Measurements from ENCODE around the gene TEX19.

The TEX19 gene

DNA sequence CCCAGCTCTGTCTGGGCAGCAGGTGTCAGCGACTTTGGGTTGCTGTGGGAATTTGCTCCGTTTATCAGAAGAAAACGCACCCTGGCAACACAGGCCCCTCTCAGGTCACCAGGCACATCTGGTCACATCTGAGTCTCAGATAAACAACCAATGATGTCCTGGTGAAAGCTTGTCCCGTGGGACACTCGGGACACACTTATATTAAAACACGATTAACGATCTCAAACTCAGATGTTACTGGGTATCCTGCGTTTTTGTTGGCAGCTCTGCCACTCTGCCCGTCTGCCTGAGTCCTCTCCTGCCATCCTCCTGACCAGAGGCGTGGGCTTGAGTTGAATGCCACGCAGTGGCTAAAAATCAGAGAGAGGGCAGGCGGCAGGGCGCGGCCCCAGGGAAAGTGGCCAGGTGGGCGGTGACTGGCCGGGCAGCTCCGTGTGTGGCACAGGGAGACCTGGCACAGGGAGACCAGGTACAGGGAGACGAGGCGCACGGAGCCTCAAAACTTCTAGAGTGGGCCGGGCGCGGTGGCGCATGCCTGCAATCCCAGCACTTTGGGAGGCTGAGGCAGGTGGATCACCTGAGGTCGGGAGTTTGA, 27.6 kb upstream of the TEX19 start:
- TF ChIP-seq, protein P1, sequence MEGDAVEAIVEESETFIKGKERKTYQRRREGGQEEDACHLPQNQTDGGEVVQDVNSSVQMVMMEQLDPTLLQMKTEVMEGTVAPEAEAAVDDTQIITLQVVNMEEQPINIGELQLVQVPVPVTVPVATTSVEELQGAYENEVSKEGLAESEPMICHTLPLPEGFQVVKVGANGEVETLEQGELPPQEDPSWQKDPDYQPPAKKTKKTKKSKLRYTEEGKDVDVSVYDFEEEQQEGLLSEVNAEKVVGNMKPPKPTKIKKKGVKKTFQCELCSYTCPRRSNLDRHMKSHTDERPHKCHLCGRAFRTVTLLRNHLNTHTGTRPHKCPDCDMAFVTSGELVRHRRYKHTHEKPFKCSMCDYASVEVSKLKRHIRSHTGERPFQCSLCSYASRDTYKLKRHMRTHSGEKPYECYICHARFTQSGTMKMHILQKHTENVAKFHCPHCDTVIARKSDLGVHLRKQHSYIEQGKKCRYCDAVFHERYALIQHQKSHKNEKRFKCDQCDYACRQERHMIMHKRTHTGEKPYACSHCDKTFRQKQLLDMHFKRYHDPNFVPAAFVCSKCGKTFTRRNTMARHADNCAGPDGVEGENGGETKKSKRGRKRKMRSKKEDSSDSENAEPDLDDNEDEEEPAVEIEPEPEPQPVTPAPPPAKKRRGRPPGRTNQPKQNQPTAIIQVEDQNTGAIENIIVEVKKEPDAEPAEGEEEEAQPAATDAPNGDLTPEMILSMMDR (IDR thresholded peaks at IDR 0.05; ENCODE audit: control extremely low read depth, extremely low read depth, low read depth, missing control alignments): no peak
- ChIA-PET POLR2A (no interaction called here), CTCF (no interaction called here)
- no peak for DNase-seq (ENCODE audit: extremely low spot score)

DNA sequence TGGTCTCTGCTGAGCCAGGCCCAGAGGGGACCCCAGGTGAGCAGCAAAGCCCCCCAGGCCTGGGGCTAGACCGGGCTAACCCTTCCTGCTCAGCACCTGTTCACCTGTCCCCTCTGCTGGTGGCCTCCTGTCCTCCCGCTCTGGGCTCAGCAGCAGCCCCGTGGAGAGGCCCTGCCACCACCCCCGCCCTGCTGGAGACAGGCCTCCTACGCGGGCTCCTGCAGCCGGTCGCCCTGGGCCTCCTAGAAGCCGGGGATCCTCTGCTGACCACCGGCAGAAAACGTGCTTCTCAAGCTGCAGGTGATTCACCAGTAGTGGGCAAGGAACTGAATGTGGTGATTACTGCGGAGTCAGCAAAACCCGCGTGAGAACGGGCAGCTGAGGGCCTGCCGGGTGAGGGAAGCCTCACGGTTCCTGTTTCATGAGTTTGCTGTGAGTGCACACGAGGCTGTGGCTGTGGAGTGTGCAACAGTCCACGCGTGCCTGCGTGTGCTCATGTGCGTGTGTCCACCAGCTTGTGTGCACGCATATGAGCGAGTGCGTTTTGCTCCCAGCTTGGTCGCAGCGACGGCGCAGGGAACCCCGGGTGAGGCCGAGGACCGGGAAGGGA, 26.3 kb upstream of the TEX19 start:
- TF ChIP-seq, protein P1 (IDR thresholded peaks at IDR 0.05; ENCODE audit: control extremely low read depth, extremely low read depth, low read depth, missing control alignments): no peak
- POLR2A ChIA-PET: interaction anchor here (0.5 kb wide), 1 partner anchor 37 kb away, joined by 4 read pairs; no protein-coding TSS in a partner anchor
- DNase-seq (ENCODE audit: extremely low spot score): no peak
- CTCF ChIA-PET: interaction anchor here (0.8 to 1.5 kb wide), 3 partner anchors 11 to 18 kb away, joined by 3 to 4 read pairs (median 4); no protein-coding TSS in a partner anchor

DNA sequence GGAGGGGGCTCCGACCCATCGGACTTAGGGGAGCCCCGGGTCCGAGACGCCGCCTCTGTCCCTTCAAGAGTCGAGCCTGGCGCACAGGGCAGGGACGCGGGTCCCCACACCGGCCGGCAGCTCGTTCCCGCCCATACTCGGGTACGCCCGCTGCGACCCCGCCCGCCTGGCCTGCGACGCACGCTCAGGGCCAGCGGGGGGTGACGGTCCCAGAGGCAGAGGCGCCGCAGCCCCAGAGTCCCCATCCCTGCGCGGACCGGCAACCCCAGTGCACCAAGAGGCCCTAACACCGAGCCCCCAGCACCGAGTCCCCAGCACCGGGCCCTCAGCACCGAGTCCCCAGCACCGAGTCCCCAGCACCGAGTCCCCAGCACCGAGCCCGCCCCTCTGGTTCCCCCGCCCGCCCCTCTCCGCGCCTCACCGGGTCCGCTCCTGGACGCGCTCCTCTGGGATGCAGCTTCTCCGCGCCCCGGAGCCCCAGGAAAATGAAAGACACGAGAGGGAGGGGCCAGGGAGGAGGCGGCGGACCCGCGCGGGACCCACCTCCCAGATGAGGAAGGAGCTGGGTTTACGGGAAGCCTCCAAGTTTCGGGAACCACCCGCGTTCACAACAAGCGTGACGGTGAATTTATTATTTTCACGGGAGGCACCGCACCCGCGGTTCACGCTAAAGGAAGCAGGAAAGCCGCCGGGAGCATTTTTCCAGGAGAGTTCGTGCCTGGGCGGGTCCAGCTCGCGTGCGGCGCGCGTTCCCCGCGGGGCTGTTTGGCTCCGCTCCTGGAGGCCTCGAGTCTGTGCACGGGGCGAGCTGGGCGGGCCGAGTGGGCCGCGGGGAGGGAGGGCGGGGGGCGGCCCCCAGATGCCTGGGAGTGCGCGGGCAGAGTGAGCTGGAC, 25.5 kb upstream of the TEX19 start, which contains the start of gene SECTM1:
SECTM1 (minus strand) TSS at position 488 of the 893 bp plus-strand sequence. CDS start 6,526 bp downstream, outside the sequence.
- DNase-seq (ENCODE audit: extremely low spot score): no peak
- POLR2A ChIA-PET: no interaction called here
- TF ChIP-seq, protein P1 (IDR thresholded peaks at IDR 0.05; ENCODE audit: control extremely low read depth, extremely low read depth, low read depth, missing control alignments): no peak
- CTCF ChIA-PET: interaction anchor here (0.8 to 1.7 kb wide), 6 partner anchors 11 to 32 kb away, joined by 3 to 6 read pairs (median 4); no protein-coding TSS in a partner anchor

DNA sequence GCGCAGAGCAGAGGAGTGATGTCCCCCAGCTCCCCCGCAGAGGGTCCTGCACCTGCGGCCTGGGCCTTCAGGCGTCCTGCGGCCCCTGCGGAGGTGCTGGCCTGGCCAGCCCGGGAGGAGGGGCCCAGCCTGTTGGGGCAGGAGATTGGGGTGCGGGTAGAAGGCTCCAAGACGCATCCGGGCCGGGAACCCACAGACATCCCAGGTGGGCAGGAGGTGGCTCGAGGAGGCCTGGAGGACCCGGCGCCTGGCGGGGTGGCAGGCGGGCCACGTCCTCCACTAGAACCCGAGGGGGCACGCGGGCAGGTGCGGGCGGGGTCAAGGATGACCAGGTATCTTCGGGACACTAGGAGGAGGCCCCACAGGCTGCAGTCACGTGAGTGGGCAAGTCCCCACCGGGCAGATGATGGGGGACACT, 24.8 kb upstream of the TEX19 start:
- ChIA-PET POLR2A (no interaction called here), CTCF (interaction anchor here (1.3 to 1.7 kb wide), 4 partner anchors 10 to 33 kb away, joined by 3 to 6 read pairs (median 4); no protein-coding TSS in a partner anchor)
- TF ChIP-seq, protein P1 (IDR thresholded peaks at IDR 0.05; ENCODE audit: control extremely low read depth, extremely low read depth, low read depth, missing control alignments): no peak
- no peak for DNase-seq (ENCODE audit: extremely low spot score)

DNA sequence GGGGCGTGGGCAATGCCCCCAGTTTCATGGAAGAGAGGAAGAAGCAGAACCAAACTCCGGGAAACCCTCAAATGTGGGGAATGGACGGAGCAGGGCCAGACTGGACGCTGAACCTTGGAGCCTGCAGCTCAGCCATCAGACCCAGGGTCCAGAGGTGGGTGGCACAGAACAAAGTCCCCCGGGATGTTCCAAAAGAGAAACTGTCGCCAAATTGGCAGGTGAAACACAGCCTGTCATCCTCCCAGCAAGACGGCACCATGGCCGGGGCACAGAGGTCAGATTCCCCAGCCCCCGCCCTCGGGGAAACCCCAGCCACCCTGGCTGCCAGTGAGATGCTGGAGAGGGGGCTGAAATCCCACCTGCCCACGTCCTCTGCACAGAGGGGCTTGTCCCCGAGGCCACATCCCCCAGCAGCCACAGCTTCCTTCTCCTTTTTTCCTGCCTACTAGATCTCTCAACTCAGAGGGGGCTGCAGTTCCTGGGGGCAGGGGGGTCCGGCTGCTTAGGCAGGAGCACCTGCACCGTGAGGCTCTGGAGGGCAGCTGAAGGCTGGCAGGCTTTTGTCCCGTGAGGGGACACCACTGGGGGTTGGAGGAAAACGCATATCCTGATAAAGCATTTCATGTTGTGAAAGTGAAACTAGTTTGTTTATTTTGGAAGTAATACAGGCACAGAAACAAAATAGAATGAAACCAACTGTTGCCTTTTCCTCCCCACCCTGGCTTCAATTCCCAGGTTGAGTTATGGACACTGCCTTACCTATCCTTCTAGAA, 24.2 kb upstream of the TEX19 start:
- ChIA-PET CTCF (interaction anchor here (1.3 to 1.7 kb wide), 3 partner anchors 9 to 34 kb away, joined by 3 to 6 read pairs (median 4); no protein-coding TSS in a partner anchor), POLR2A (no interaction called here)
- DNase-seq (ENCODE audit: extremely low spot score): no peak
- TF ChIP-seq, protein P1 (IDR thresholded peaks at IDR 0.05; ENCODE audit: control extremely low read depth, extremely low read depth, low read depth, missing control alignments): no peak

All from GM10248 (cell line).